ENCODE measurements around the gene OTOG.

- no peak for TF ChIP-seq NFIC (IDR thresholded peaks at IDR 0.05)
- TF ChIP-seq TAF1 (IDR thresholded peaks at IDR 0.05; ENCODE audit: low read depth), result no peak
- no peak for TF ChIP-seq REST (IDR thresholded peaks at IDR 0.05; ENCODE audit: low read depth)
- no peak for TF ChIP-seq CREB1 (IDR thresholded peaks at IDR 0.05; ENCODE audit: low read depth)
- no peak for TF ChIP-seq USF1 (IDR thresholded peaks at IDR 0.05)
- no peak for TF ChIP-seq MAX (IDR thresholded peaks at IDR 0.05)
- TF ChIP-seq YY1 (IDR thresholded peaks at IDR 0.05; ENCODE audit: low read depth), result no peak
- TF ChIP-seq TEAD4 (IDR thresholded peaks at IDR 0.05), result no peak
Observed at GRCh38 chr11:17612221-17613188, 65.4 kb downstream of the OTOG start.

Measured in Ishikawa (cell line).